Kidney glomerular epithelial cell (primary cell): ENCODE measurements around the gene IQCF2.
"Not testable (repeated sequence)": the region's sequence is repeated elsewhere in the genome, so short reads cannot be mapped to it uniquely, and the experiment has no call there.

ENCODE experiments used
- DNase-seq: peaks from one replicate; lab custom pipeline; 2025; lab: John Stamatoyannopoulos, UW

The IQCF2 gene

GRCh38 chr3:51876186-51876585 lies 14.8 kb downstream of the IQCF2 start:
- no peak for DNase-seq

- no peak for DNase-seq
These were observed 18.5 kb downstream of the IQCF2 start for GRCh38 chr3:51879937-51880336.

- DNase-seq: no peak
These were observed 25.0 kb downstream of the IQCF2 start for GRCh38 chr3:51886447-51886846.

GRCh38 chr3:51887620-51888019 lies 26.2 kb downstream of the IQCF2 start:
- DNase-seq: no peak

GRCh38 chr3:51888463-51889105 lies 27.2 kb downstream of the IQCF2 start:
- DNase-seq: no peak

- DNase-seq: no peak
These were observed 30.0 kb downstream of the IQCF2 start for GRCh38 chr3:51891242-51892039.

GRCh38 chr3:51894391-51894790 lies 33.0 kb downstream of the IQCF2 start:
- DNase-seq: no peak

- DNase-seq: no peak
These were observed 33.5 kb downstream of the IQCF2 start for GRCh38 chr3:51894939-51895338.

- no peak for DNase-seq
These were observed 35.3 kb downstream of the IQCF2 start for GRCh38 chr3:51896607-51897305.

GRCh38 chr3:51897391-51897790 lies 36.0 kb downstream of the IQCF2 start:
- DNase-seq: no peak

- DNase-seq: not testable (repeated sequence)
These were observed 38.6 kb downstream of the IQCF2 start for GRCh38 chr3:51900043-51900442.

- not testable (repeated sequence) for DNase-seq
These were observed 40.9 kb downstream of the IQCF2 start for GRCh38 chr3:51902361-51902760.

GRCh38 chr3:51904034-51904823 lies 42.8 kb downstream of the IQCF2 start:
- no peak for DNase-seq

- no peak for DNase-seq
These were observed 46.6 kb downstream of the IQCF2 start for GRCh38 chr3:51908026-51908425.
